Measurements from ENCODE around the gene FOXL3.
"Not testable (repeated sequence)": the region's sequence is repeated elsewhere in the genome, so short reads cannot be mapped to it uniquely, and the experiment has no call there.

DNA sequence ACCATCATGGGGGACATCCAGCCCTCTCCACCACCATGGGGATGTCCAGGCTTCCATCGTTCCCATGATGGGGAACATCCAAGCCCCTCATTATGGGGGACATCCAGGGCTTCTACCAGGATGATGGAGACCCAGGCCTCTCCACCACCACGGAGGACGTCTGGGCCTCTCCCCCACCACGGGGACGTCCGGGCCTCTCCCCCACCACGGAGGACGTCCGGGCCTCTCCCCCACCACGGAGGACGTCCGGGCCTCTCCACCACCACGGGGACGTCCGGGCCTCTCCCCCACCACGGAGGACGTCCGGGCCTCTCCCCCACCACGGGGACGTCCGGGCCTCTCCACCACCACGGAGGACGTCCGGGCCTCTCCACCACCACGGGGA lies 46.2 kb downstream of the FOXL3 start:
- TF ChIP-seq CTCF, POLR2A (IDR thresholded peaks at IDR 0.05): not testable (repeated sequence)

All from adrenal gland (tissue), 5 donors.